ENCODE results near the gene RNF227.

DNA sequence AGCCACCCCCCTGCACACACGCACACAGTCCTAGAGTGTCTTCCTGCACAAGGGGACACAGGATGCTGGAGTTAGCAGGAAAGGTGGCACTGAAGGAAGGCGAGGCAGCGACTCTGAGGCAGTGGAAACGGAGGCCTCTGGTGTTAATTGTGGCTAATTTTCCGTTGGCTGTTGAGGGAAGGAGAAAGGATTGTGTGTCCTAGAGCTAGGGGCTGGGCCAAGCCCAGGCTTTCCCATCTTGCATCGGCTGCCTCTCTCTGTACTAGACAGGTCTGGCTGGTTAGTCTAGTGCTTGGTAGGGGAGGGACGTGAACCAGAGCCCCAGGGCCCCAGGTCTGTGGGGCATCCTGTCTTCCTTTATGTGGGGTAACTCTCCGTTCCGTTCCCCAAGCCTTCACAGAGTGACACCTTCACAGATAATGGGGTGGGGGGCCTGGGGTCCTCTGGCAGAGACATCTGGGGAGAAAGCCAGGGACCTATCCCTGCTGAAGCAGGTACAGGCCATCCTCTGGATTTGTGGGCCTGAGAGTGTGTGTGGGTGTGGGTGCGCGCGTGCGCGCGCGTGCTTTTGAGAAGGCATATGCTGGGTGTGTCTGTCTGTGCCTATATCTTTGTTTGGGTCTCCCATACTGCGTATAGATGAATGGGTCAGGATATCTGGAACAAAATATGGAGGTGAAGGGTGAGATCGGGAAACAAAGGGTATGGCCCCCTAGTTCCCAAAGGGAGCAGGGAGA, 27.7 kb downstream of the RNF227 start, which contains the start of gene CHD3:
- TF ChIP-seq, protein P1, sequence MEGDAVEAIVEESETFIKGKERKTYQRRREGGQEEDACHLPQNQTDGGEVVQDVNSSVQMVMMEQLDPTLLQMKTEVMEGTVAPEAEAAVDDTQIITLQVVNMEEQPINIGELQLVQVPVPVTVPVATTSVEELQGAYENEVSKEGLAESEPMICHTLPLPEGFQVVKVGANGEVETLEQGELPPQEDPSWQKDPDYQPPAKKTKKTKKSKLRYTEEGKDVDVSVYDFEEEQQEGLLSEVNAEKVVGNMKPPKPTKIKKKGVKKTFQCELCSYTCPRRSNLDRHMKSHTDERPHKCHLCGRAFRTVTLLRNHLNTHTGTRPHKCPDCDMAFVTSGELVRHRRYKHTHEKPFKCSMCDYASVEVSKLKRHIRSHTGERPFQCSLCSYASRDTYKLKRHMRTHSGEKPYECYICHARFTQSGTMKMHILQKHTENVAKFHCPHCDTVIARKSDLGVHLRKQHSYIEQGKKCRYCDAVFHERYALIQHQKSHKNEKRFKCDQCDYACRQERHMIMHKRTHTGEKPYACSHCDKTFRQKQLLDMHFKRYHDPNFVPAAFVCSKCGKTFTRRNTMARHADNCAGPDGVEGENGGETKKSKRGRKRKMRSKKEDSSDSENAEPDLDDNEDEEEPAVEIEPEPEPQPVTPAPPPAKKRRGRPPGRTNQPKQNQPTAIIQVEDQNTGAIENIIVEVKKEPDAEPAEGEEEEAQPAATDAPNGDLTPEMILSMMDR (conservative IDR thresholded peaks at IDR 0.05; ENCODE audit: low read depth, low read length): no peak
- TF ChIP-seq EZH2 (IDR thresholded peaks at IDR 0.05; ENCODE audit: low read length, unreplicated experiment): no peak
